Activated T-cell treated with anti-CD3 and anti-CD28 coated beads, Interleukin-2, amount 50 U/mL, for 4 hours (primary cell): ENCODE data around the gene MYL6. TPM values are rescaled to one million over a fixed set of nuclear protein-coding genes. Genes with fewer than 3 reads are reported as not detected.

Experiments
- ATAC-seq, 2 donors: fragments of 200-7000 bp; cut with Tn5 transposase; one replicate each; pipeline ENCODE4 v1.10.0; 2021
- DNase-seq: peaks from one replicate; pipeline ENCODE4 v3.0.0-alpha.2; 2020
- H3K27me3 Mint-ChIP-seq: one replicate; pipeline ENCODE4 v1.8.0; 2021; ENCODE audit warnings: low read depth, mixed read lengths
- H3K36me3 Mint-ChIP-seq: one replicate; pipeline ENCODE4 v1.8.0; 2022; ENCODE audit warnings: mixed read lengths; ENCODE audit not compliant: insufficient read depth
- H3K4me1 Mint-ChIP-seq: one replicate; pipeline ENCODE4 v1.8.0; 2021; ENCODE audit warnings: low read depth, mixed read lengths
- H3K4me3 Mint-ChIP-seq: one replicate; pipeline ENCODE4 v1.8.0; 2021; ENCODE audit warnings: mild to moderate bottlenecking, moderate library complexity, mixed read lengths
- H3K9me3 Mint-ChIP-seq: one replicate; pipeline ENCODE4 v1.8.0; 2021; ENCODE audit warnings: mixed read lengths
- total RNA-seq, 3 donors: library from RNA; stranded (reverse); gene quantifications; one replicate each; pipeline ENCODE4 v1.2.1, GENCODE V29; 2021

The MYL6 gene
- total RNA-seq, 3 donors from 2014 or later = 684 to 725 (median 686) TPM

DNA sequence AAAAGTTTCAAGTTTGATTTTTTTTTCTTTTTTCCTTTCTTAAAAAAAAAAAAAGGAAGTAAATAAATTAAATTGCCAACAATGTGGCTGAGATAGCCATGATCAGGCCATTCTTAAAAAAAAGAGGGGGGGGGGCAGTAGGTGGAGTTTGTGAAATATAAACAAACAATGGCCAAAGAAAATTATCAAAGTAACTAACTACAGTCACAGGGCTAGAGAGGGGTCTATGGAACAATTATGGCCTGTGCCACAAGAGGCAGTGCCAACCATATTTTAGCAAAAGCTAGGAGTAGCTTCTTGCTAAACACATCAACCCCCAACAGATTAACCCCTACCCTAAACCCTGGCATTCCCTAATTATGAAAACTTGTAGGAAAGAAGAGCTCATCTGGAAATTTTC, 47.3 kb downstream of the MYL6 start:
- H3K9me3 Mint-ChIP-seq = no peaks in the 10 kb centered on the region
- peaks cover 21% of the 10 kb centered on the region for H3K36me3 Mint-ChIP-seq
- ATAC-seq (no peak), DNase-seq (no peak)
- H3K27me3 Mint-ChIP-seq = no peaks in the 10 kb centered on the region
- H3K4me1 Mint-ChIP-seq = peaks cover 3% of the 10 kb centered on the region
- no peak overlapping the region for H3K4me3 Mint-ChIP-seq

DNA sequence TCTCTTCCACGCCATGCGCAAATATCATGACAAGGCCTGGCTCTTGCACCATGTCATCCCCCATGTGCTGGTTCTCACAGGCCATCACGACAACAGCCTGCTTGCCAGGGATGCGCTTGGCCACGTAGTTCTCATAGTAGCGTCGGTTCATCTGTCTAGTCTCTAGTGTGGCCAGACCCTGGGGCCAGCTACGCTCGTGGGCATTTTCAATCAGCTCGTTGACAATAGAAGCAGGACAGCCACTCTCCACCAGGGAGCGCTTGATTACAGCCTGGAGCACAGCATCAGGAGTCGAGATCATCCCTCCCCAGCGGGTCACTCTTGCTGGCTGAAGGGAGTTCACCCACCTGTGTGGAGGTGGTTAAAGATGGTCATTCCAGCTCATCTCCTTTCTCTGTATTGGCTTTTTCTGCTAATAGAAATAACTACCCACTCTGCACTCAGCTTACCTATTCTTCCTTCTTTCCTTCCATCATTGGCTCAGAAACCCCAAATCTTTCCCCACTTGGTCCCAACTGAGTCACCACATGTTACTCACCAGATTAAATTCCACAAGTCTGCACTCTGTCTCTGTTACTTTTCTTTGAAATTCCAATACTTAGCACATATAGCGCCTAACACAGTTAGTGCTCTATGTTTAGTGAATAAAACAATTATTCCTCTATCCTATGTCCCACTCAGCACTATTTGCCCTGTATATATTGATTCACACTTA, 48.5 kb downstream of the MYL6 start:
- no peaks in the 10 kb centered on the region for H3K9me3 Mint-ChIP-seq
- H3K27me3 Mint-ChIP-seq = no peaks in the 10 kb centered on the region
- ATAC-seq (peak; percentile 55 to 62), DNase-seq (peak; percentile 18)
- H3K36me3 Mint-ChIP-seq = peaks cover 26% of the 10 kb centered on the region
- H3K4me1 Mint-ChIP-seq = peaks cover 3% of the 10 kb centered on the region
- no peak overlapping the region for H3K4me3 Mint-ChIP-seq

- peaks cover 29% of the 10 kb centered on the region for H3K36me3 Mint-ChIP-seq
Measured at GRCh38 chr12:56208006-56208405, 49.8 kb downstream of the MYL6 start.

More at GRCh38 chr12:56208006-56208405, 49.8 kb downstream of the MYL6 start:
- Mint-ChIP-seq H3K9me3 (no peaks in the 10 kb centered on the region), H3K4me3 (no peak overlapping the region), H3K4me1 (peaks cover 2% of the 10 kb centered on the region), H3K27me3 (no peaks in the 10 kb centered on the region)
- DNase-seq (no peak), ATAC-seq (no peak)

Other genes starting within 250 kb of the MYL6 start
- gene PYM1, start 230.5 kb upstream of the MYL6 start, total RNA-seq = 10 to 100 TPM; 24.9 to 30.0 (median 28.4) TPM
- gene DGKA, start 227.2 kb upstream of the MYL6 start, total RNA-seq = 100 to 1,000 TPM; 132 to 164 (median 153) TPM
- under 1 TPM in 2 of 3 donors, not detected in 1; 0.13 to 0.41 TPM for gene PMEL, start 192.3 kb upstream of the MYL6 start, total RNA-seq
- gene CDK2, start 191.5 kb upstream of the MYL6 start, total RNA-seq = 10 to 100 TPM; 65.4 to 80.1 (median 74.1) TPM
- 10 to 100 TPM; 18.5 to 27.5 (median 22.6) TPM for gene RAB5B, start 184.3 kb upstream of the MYL6 start, total RNA-seq
- gene SUOX, start 161.1 kb upstream of the MYL6 start, total RNA-seq = 1 to 10 TPM in 2 of 3 donors, under 1 TPM in 1; 0.68 to 1.3 (median 1.2) TPM
- 10 to 100 TPM in 2 of 3 donors, 1 to 10 TPM in 1; 9.4 to 14.6 (median 10.5) TPM for gene IKZF4, start 137.3 kb upstream of the MYL6 start, total RNA-seq
- 100 to 1,000 TPM in 2 of 3 donors, 10 to 100 TPM in 1; 73.1 to 118 (median 110) TPM for gene RPS26, start 116.4 kb upstream of the MYL6 start, total RNA-seq
- 1 to 10 TPM in 1 of 3 donors, under 1 TPM in 2; 0.48 to 1.6 (median 0.63) TPM for gene ERBB3, start 78.2 kb upstream of the MYL6 start, total RNA-seq
- gene PA2G4, start 53.8 kb upstream of the MYL6 start, total RNA-seq = 100 to 1,000 TPM; 538 to 590 (median 573) TPM
- gene RPL41, start 41.7 kb upstream of the MYL6 start, total RNA-seq = 1,000 to 10,000 TPM; 3,827 to 4,080 (median 3,837) TPM
- gene ZC3H10, start 40.1 kb upstream of the MYL6 start, total RNA-seq = 1 to 10 TPM; 7.4 to 8.3 (median 8.2) TPM
- 100 to 1,000 TPM in 2 of 3 donors, 10 to 100 TPM in 1; 95.9 to 113 (median 106) TPM for gene ESYT1, start 30.1 kb upstream of the MYL6 start, total RNA-seq
- 10 to 100 TPM; 30.3 to 34.5 (median 30.8) TPM for gene MYL6B, start 5.8 kb upstream of the MYL6 start, total RNA-seq
- gene SMARCC2, start 31.1 kb downstream of the MYL6 start, total RNA-seq = 10 to 100 TPM; 85.7 to 92.9 (median 86.4) TPM
- 10 to 100 TPM; 39.3 to 45.6 (median 40.1) TPM for gene RNF41, start 63.6 kb downstream of the MYL6 start, total RNA-seq
- gene NABP2, start 66.0 kb downstream of the MYL6 start, total RNA-seq = 100 to 1,000 TPM in 1 of 3 donors, 10 to 100 TPM in 2; 92.7 to 103 (median 98.9) TPM
- gene SLC39A5, start 71.7 kb downstream of the MYL6 start, total RNA-seq = under 1 TPM; 0.53 to 0.84 (median 0.79) TPM
- gene ANKRD52, start 100.0 kb downstream of the MYL6 start, total RNA-seq = 10 to 100 TPM; 60.8 to 70.3 (median 67.5) TPM
- gene COQ10A, start 108.6 kb downstream of the MYL6 start, total RNA-seq = 10 to 100 TPM; 11.1 to 13.7 (median 11.5) TPM
- gene CS, start 142.0 kb downstream of the MYL6 start, total RNA-seq = 100 to 1,000 TPM; 344 to 373 (median 354) TPM
- gene CNPY2, start 157.6 kb downstream of the MYL6 start, total RNA-seq = 100 to 1,000 TPM; 162 to 178 (median 174) TPM
- gene PAN2, start 175.6 kb downstream of the MYL6 start, total RNA-seq = 10 to 100 TPM; 16.4 to 20.3 (median 17.3) TPM
- 10 to 100 TPM; 19.8 to 35.1 (median 26.4) TPM for gene IL23A, start 180.5 kb downstream of the MYL6 start, total RNA-seq
- 10 to 100 TPM; 35.8 to 55.5 (median 50.4) TPM for gene STAT2, start 201.7 kb downstream of the MYL6 start, total RNA-seq
- gene APOF, start 204.5 kb downstream of the MYL6 start, total RNA-seq = under 1 TPM in 1 of 3 donors, not detected in 2; 0.16 TPM